Hepatic stellate cell (primary cell): Measurements from ENCODE around the gene SLC7A11.

Experiments
- DNase-seq: peaks from one replicate; pipeline ENCODE4 v3.0.0; 2011; ENCODE audit warnings: low spot score

Gene SLC7A11

DNA sequence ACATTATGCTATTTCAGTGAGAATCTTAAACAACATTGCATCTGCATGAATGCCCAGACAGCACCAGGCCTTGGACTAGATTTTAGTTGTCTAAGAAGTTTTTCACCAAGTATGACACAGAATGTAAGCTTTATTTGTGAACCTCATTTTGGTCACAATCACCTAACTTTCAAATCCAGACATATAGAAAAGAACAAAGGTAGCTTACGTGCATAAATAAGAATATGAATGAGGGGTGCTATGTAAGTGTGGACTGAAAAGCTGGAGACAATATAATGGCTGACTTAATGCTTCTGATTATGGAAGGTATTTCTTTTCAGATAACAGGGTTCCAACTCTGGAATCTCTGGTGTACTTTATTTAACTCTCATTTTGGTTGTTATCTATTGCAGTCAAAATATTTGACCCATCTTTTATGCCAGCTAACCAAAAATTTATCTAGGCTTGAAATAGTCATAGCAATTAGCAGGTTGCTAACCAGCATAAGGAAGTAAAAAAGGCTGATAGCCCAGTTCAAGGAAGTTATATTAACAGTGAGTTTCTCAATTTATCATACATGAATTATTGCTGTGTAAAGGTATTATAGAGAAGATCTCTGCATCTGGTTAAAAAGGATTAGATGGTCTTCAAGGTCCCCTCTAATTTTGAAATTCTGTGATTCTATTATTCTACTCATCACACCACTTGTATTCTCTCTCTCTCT, 36.5 kb downstream of the SLC7A11 start:
- DNase-seq, result no peak

DNA sequence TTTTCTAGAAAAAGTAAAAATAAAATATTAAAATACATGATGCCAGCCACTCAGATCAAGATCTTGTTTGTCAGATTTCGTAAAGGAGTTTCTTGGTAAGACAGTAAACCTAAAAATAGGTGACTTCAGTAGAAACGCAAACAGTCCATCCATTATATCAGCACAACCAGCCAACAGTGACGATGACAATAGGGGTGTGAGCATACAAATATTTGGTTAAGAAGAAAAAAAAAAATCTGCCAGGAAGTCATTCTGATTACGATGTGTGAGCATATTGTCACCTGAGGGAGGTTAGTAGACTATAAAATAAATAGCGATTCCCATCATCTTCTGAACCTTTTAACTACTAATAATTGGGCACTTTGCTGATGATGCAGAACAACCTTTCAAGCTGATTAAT, 37.6 kb downstream of the SLC7A11 start:
- no peak for DNase-seq

DNA sequence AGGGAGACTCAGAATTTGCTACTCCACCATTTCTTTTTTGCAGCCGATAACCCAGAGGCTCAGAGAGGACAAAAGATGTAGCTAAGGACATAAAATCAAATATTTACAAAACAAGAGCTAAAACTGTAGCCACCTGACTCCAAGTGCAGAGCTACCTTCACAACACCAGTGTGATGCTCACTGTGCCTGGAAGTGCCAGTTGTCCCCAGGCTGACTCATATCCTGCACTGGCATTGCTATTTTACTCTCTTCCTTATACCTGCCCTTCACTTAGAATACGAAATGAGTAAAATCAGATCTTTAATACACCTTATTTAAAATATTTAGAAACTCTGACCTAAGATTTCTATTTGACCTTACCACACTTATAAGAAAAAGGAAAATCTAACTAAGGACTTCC, 39.5 kb downstream of the SLC7A11 start:
- DNase-seq, result no peak

DNA sequence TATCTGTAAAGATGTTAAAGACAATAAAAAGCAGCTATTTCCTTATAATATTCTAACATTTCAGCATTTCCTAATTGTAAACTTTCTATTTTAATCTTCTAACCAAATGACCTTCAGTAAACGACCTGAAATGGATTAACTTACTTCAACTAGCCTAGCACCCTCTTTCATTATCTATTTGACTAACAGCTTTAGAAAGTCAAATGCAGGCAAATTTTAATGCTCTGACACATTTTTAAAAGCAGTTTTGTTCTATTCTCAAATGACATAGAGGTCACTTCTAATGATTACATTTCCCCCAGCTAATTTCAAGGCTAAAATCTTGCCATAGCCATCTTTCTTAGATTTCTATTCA, 41.9 kb downstream of the SLC7A11 start:
- no peak for DNase-seq

DNA sequence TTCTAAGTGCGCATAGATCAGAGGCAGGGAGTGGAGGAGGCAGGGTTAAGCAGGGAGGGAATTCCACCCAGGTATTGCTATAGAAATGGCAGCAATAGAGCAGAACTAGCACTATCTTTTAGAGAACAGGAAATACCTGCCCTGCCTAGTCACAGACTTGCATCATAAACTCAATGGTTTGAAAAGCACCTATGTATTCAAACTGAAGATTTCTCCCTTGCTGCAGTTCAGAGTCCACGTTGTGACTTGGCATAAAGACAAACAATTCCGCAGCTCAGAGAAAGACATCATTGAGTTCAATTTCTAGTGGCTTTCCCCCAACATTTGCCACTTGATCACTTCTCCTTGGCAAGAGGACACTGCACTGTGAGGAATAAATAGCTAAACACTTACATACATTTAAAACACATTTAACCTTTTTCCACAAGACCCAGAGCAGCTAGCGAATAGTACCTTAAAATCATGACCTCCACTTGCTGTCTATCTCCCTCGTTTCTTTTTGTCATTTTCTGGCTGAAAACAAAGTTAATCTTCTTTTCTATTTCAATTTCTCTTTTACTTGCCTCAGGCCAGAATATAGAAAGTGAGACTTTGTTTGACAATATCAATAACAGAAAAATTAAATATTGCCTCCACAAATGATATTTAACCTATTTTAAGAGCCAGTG, 42.4 kb downstream of the SLC7A11 start:
- no peak for DNase-seq

DNA sequence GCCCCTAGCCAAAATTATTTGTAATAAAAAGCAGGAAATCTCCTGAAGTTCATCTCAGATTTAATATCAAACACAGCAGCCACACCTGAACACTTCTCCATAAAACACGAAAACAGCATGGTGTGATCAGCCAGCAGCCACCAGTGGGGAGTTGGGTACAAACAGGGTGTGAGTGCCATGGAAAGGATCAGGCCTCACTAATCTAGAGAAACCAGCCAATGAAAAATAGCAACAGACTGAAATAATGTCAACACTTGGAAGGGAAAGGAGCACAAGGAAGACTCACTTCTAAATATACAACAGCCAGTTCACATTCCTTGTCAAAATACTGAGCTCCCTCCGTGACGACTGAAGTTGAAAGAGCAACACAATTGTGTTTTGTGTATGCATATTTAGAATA, 46.0 kb downstream of the SLC7A11 start:
- DNase-seq, result no peak

DNA sequence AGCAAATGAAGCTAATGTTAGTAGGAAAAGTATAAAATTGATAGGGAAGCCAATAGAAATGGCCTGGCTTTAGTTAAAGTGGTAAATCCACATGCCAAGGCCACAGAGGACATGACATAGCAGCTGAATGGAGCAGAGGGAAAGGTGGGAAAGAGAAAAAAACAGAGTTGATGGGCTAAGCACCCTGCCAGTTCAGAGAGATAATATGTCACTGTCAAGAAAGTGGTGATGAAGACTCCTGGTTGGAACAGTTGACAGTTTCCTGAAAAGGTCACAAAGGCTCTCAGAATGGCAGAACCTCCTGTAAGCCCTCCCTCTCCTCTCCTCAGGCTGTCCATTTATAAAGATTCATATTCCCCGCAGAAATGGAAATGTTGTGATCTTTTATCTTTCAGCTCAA, 48.2 kb downstream of the SLC7A11 start:
- DNase-seq, result no peak

DNA sequence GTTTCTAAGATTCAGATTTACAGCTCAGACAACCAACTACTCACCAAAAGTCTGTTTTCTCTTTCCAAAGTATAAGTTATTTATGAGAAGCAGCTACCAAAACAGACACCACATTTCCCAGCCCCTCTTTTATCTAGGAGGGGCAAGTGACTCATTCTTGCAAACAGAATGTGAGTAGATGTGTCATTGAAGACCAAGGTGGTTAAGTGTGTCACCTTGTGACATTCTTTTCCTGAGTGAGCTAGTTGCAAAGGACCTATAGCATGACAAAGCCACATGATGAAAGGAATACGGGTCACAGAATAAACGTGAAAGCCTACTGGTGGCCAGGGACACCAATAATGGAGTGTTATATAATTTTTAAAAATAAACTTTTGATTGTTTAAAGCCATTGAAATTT, 50.0 kb downstream of the SLC7A11 start:
- no peak for DNase-seq

DNA sequence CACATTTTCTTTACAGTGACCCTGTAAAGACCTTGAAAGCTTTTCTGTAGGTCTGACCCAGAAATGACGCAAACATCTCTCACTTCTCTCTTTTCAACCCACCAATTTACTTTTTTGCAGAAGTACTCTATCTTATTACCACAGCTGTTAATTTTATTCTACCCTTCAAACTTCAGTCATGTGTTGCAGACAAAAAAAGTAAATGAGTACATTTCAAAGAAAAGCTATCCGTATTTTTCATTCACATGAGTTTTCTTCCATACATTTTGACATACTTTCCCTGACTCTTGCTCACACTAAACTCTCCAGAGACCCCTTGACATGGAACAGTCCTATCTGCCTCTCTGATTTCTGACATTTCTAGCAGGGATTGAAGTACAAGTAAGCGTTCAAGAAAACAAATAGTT, 51.7 kb downstream of the SLC7A11 start:
- no peak for DNase-seq

DNA sequence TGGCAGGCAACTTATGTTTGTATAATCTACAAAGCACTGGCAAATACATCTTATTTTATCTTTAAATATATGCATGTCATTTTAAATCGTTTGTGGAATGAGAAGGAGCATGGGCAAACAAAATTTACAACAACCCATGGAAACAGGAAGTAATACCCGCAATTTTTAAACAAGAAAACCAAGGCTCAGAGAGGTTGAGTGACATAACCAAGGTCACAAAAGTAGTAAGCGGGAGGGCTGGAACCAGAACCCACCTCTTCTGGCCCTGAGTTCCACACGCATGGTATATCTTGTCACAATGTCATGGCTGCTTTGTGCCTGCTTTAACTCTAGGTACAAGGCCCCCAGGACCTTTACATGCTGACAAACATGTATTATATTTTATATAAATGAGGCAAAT, 52.9 kb downstream of the SLC7A11 start:
- DNase-seq, result no peak

DNA sequence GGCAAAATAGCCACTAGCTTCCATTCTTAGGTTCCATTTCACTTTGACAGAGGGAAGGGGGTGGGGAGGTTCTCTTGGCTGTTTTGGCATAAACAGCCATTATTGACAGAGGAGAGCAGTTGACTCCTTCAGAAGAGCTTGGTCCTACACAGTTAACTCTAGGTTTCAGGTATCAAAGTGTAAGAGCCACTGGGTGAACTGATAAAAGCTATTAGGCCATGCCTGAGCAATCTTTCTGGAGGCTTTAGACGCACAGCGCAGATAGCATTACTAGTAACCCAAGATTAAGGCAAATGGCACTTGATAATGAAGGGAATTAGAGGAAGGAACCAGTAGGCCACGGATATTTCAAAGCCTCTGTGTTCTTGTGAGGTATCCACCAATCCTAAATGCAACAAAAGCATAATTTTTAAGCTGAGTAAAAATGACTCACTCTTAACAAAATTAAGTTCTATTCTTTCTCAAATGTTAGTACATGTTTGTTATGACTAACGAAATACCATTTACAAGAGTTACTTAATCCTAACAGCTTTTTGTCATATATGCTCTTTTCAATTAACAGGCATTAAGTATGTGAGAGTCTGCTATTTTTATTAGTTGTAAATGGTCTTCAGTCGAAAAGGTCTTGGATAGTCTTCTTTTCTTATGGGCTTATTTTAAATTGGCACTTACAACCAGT, 53.6 kb downstream of the SLC7A11 start:
- no peak for DNase-seq

DNA sequence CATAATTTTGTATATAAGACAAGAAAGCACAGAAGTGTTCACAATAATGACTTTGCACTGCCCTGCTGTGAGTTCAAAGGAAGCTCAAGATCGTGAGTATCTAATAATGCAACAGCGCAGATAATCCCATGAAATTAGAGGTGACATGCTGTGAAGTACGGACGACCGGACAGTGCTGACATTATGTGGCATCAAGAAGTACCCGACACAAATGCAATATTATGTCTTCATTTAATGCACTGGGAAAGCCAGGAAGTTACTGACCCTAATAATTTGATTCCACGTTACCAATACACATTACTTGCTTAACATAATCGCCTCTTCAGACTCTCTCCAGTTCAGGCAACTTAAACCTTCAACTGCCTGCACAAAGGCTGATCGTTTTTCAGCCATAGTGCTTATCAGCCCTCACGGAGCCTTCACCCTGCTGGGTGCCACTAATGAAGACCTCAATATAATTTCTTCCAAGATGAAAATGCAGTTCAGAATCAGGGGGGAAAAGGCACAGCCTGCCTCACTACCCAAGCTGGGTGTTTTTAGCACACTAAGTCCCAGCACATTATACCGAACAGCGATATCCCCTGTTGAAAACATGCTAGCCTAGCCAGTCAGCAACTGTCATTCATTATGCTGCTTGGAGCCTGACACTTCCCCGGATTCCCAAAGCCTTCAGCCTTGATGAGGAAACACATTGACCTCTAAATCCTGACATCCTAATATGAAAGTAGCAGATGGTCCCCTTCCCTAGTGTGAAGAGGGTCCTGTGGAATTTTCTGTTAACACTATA, 56.1 kb downstream of the SLC7A11 start:
- DNase-seq, result no peak

DNA sequence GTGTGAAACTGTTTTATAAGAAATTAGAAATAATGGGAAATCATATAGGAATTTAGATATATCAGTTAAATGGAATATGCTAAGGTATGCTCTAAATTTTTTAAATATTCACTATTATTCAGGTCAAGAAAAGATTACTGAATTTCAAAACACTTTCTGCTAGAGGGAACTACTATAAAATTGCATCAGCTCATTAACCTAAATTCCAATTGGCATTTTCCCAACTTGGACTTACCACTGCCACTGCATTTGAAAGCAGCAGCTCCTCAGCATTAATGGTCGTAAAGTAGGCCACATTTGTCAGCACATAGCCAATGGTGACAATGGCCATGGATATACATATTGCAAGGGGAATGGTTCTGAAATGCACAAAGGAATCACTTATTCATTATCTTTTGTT, 57.3 kb downstream of the SLC7A11 start:
- DNase-seq, result no peak

DNA sequence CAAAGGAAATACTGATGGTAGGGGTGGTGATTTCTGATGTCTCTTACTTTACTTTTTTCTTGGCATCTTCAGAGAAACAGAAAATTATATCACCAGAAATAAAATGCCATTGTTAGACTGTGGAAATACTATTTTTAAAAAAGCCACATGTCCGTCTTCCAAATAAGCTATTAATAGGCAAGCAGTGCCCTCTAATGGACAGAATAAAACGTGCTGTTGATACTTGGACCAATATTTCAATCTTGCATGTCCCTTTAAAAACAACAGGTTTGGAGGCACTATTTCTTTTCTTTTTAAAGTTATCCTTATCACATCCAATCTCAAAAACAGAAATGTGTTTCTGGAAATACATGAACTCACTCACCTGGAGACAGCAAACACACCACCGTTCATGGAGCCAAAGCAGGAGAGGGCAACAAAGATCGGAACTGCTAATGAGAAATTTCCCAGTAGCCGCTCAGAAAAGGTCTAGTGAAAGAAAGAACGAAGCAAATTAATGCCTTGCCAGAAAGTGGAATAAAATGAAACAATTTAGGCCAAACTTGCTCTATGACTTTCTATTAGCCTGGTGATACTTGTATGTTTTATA, 59.2 kb downstream of the SLC7A11 start:
- DNase-seq, result no peak

DNA sequence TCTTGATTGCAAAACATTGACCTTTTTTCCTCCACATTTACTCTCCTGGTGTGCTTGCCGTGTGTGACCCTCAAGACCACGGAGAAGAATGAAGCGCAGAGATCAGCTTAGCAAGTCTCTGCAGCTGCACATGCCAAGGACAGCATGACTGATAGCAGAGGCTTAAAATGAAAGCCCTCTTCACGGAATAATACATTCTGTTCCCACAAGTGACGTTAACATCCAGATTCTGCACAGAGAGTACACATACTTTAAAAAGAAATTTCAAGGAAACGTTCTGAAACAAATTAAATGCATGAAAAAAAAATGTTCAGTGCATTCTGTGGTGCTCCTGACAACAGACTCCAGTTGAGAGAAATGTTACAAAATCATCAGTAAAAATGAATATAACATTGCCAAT, 60.9 kb downstream of the SLC7A11 start:
- no peak for DNase-seq

DNA sequence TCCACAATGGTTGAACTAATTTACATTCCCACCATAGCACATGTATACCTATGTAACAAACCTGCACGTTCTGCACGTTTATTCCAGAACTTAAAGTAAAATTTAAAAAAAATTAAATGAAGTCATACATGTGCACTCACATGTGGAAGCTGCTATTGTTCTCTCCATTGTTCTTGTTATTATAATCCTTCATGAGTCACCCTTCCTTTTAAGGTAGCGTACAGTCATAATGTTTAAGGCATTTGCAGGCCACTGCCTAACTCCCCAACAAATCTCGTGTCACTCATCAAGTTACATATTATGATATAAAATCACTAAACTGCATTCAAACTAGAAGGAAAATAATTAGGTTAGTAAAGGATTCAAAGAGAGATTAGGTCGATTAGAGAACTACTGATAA, 63.6 kb downstream of the SLC7A11 start:
- DNase-seq, result no peak

DNA sequence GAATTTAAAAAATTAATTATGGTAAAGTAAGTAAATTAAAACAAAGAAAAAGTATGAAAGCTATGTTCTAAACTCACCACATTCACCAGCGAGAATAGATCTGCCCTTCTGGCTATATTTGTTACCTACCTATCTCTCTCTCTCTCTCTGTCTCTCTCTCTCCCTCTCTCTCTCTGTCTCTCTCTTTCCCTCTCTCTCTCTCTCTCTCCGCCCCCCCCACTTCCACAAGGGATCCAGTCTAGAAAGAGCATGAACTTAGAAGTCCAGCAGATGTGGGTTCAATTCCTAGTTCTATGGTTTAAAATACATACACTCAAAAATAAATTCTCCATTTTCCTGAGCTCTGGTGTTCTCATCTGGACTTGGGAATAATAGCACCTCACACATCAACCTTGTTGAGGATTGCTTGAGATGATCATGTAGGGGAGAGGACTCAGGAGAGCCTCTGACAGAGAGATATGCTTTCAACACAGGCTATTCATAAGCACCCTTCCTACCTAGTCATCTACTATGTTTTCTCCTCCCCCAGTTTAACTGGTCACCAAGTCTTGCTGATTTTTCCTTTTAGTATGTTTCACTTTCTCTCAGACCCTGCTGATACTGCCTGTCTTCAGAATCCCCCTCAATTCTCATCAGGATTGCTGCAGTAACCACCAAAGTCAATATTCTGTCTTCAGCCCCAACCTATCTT, 64.7 kb downstream of the SLC7A11 start:
- no peak for DNase-seq

DNA sequence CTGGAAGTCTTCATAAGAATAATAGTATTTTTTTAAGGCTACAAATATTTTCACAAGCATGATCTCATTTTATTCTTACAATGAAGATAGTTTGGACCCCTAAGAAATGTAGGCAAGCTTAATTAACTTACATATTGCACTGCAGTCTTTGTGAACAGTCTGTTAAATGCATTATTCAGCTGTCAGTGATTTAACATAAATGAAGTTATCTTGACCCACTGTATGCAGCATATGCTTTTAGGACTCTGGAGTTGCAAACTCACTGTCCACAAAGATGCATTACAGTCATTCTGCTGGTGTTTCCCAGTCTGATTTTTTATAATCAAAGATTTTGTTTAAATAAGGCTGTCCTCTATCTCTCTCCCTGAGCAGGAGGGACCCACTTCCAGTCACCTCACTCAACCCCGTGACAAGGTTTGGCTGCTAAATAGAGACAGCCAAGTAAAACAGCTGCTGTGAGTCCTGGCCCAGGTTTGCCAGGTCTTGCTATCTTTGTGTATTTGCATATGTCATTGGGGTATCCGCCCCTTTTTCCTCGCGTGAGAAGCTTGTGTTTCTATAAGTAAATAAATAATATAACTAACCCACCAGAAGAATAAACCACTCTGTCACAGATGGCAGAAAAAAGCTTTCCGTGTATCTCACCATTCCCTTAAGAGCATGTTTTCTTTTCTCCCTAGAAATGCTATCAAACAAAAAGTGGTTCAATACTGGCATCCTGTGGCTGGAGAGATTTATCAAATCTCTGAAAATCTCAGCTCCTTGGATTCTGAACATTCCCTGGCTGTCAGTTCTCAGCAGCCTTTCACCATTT, 67.0 kb downstream of the SLC7A11 start:
- DNase-seq, result no peak

DNA sequence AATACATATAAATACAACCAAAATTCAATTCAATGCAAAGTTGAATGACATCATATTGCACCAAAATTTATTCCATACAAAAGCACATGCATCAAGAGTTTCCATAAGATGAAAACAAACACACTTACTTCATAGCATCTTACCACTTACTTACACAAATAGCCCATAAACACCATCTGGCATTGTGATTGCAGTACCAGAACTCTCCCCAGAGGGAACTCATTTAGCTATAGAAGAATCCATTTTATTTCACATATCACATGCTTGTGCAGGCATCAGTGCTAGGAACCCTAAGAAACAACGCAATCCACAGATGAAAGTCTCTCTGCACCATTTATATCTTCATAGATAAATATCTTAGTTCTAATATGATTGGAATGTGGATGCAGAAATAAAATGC, 77.9 kb downstream of the SLC7A11 start:
- DNase-seq, result no peak

DNA sequence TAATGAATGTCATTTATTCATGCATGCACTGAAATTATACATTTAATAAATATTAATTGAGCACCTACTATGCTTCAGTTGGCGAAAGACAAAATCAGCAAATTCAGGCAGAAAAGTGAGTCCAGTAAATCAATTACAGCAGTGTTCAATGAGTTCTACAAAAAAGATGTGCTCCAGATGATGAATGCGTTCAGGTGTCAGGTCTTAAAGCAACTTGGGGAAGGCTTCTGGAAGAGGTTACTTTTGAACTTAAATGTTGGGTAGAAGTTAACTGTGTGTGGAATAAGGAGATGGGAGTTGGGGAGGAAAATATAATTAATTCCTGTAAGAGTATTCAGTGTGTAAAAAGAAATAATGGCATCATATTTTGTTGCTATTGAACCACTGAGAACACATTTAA, 79.0 kb downstream of the SLC7A11 start:
- DNase-seq, result no peak

DNA sequence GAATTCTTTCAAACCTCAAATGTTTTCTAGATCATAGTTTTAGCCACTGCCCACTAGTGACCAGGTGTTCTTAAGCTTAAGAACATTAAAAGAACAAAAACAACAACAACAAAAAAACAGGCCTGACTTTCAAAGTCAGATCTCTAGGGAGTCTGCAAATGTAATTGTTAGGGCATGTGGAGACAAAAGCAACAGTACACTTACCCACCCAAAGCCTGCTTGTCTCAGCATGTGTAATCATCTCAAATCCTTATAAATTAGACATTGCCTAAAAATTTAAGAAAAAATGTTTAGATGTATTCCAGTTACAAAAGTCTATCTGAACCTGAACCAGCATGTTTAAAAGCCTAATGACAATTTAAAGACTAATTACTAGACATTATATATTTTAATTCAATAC, 79.9 kb downstream of the SLC7A11 start:
- DNase-seq, result no peak
